ENCODE results near the gene LGR6.

The LGR6 gene

GRCh38 chr1:202311875-202312635 lies 118.5 kb downstream of the LGR6 start:
- Histone ChIP-seq H3K27me3 (ENCODE audit: insufficient read depth, poor library complexity, severe bottlenecking) (no peaks in the 10 kb centered on the region), H3K9me3 (ENCODE audit: severe bottlenecking) (no peaks in the 10 kb centered on the region), H3K36me3 (ENCODE audit: low read depth) (no peaks in the 10 kb centered on the region), H3K4me1 (ENCODE audit: insufficient read depth, poor library complexity, severe bottlenecking) (no peaks in the 10 kb centered on the region), H3K27ac (ENCODE audit: poor library complexity, severe bottlenecking) (no peak overlapping the region), H3K4me3 (ENCODE audit: severe bottlenecking) (no peak overlapping the region)
- DNase-seq (ENCODE audit: low spot score) = peak; percentile 19
- ATAC-seq (ENCODE audit: low read depth) = no peak
- no peak for TF ChIP-seq CTCF (IDR thresholded peaks at IDR 0.05; ENCODE audit: poor library complexity, severe bottlenecking)

- H3K27ac ChIP-seq (ENCODE audit: poor library complexity, severe bottlenecking) = no peak overlapping the region
- no peaks in the 10 kb centered on the region for H3K27me3 ChIP-seq (ENCODE audit: insufficient read depth, poor library complexity, severe bottlenecking)
- TF ChIP-seq CTCF (IDR thresholded peaks at IDR 0.05; ENCODE audit: poor library complexity, severe bottlenecking) = peak; percentile 97
- DNase-seq (ENCODE audit: low spot score) (peak; percentile 69), ATAC-seq (ENCODE audit: low read depth) (peak; percentile 86)
- no peaks in the 10 kb centered on the region for H3K9me3 ChIP-seq (ENCODE audit: severe bottlenecking)
- H3K4me1 ChIP-seq (ENCODE audit: insufficient read depth, poor library complexity, severe bottlenecking) = no peaks in the 10 kb centered on the region
- H3K4me3 ChIP-seq (ENCODE audit: severe bottlenecking) = no peak overlapping the region
- no peaks in the 10 kb centered on the region for H3K36me3 ChIP-seq (ENCODE audit: low read depth)
These were observed 122.1 kb downstream of the LGR6 start for GRCh38 chr1:202315576-202316168.

GRCh38 chr1:202316186-202316585 lies 122.6 kb downstream of the LGR6 start:
- Histone ChIP-seq H3K27ac (ENCODE audit: poor library complexity, severe bottlenecking) (no peak overlapping the region), H3K4me1 (ENCODE audit: insufficient read depth, poor library complexity, severe bottlenecking) (no peaks in the 10 kb centered on the region), H3K9me3 (ENCODE audit: severe bottlenecking) (no peaks in the 10 kb centered on the region), H3K27me3 (ENCODE audit: insufficient read depth, poor library complexity, severe bottlenecking) (no peaks in the 10 kb centered on the region), H3K4me3 (ENCODE audit: severe bottlenecking) (no peak overlapping the region), H3K36me3 (ENCODE audit: low read depth) (no peaks in the 10 kb centered on the region)
- DNase-seq (ENCODE audit: low spot score) = no peak
- ATAC-seq (ENCODE audit: low read depth) = no peak
- no peak for TF ChIP-seq CTCF (IDR thresholded peaks at IDR 0.05; ENCODE audit: poor library complexity, severe bottlenecking)

GRCh38 chr1:202317941-202318925 lies 124.6 kb downstream of the LGR6 start:
- no peak for ATAC-seq (ENCODE audit: low read depth)
- no peaks in the 10 kb centered on the region for H3K4me1 ChIP-seq (ENCODE audit: insufficient read depth, poor library complexity, severe bottlenecking)
- peak; percentile 47 for DNase-seq (ENCODE audit: low spot score)
- no peaks in the 10 kb centered on the region for H3K9me3 ChIP-seq (ENCODE audit: severe bottlenecking)
- no peaks in the 10 kb centered on the region for H3K27me3 ChIP-seq (ENCODE audit: insufficient read depth, poor library complexity, severe bottlenecking)
- H3K36me3 ChIP-seq (ENCODE audit: low read depth) = no peaks in the 10 kb centered on the region
- H3K4me3 ChIP-seq (ENCODE audit: severe bottlenecking) = no peak overlapping the region
- no peak for TF ChIP-seq CTCF (IDR thresholded peaks at IDR 0.05; ENCODE audit: poor library complexity, severe bottlenecking)
- no peak overlapping the region for H3K27ac ChIP-seq (ENCODE audit: poor library complexity, severe bottlenecking)

All from RWPE2 (cell line).